ELF-1 (cell line): ENCODE measurements around the gene CWC22.
"Not testable (repeated sequence)": the region's sequence is repeated elsewhere in the genome, so short reads cannot be mapped to it uniquely, and the experiment has no call there.

Experiments
- DNase-seq: peaks from one replicate; pipeline ENCODE4 v3.0.0-alpha.2; 2016; ENCODE audit warnings: low read depth, low spot score

CWC22 gene

DNA sequence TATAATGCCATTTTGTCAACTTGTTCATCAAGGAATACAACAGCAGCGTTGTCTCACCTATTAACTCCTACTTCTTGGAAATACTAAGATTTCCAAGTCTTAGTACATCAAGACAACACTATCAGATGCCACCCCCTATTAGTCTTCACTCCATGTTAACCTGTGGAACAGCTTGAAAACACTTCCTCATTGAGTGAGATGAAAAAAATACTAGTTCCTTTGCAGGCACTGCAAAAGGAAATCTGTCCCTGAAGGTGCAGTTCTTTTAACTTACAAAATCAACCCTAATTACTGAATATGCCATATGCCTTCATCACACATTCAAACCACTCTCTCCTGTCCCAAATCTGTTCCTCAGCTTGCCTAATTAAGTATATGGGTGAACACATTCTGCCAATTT, 4.0 kb downstream of the CWC22 start:
- DNase-seq, result no peak

DNA sequence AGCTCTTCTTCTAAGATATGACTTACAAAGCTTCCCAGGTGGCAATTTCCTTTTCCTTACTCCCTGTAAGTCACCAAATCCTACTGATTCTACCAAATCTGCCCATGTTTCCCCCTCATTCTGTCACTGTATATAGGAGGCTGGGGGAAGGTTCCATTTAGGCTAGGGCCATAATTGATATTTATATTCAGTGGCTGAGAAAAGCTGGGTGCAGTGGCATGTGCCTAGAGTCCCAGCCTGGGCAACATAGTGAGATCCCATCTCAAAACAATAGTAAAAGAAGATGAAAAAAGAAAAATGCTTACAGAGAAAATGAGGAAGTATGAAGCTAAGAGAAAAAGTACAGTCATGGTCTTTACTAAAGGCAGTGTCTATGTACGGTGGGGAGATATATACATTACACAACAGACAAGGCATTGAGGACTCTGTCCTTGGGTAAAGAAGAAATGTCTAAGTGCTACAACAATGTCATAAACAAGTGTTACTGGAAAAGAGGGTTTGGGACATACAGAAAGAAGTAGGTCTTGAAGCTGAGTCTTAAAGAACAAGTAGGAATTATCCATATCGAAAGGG, 4.8 kb downstream of the CWC22 start:
- no peak for DNase-seq

GRCh38 chr2:180001726-180002125, 5.4 kb downstream of the CWC22 start:
- no peak for DNase-seq

- DNase-seq, result no peak
Observed at GRCh38 chr2:180000434-180000833, 6.7 kb downstream of the CWC22 start.

DNA sequence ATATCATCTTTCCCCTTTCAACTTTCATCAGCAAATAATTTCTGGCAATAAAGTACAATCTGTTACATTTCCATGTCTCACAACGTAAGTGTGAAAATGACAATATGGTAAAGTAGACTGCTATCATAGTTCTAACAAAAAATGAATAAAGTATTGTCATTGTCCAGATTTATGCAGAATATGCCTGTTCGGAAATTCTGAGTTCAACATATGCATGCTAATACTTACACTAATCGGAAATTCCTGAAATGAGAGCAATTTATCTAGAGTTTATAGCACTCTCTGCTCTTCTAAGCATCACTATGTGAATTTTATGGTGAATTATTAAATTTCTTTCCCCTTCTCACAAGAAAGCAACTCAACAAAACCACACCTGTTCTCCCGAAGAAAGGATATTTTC, 8.1 kb downstream of the CWC22 start:
- no peak for DNase-seq

DNA sequence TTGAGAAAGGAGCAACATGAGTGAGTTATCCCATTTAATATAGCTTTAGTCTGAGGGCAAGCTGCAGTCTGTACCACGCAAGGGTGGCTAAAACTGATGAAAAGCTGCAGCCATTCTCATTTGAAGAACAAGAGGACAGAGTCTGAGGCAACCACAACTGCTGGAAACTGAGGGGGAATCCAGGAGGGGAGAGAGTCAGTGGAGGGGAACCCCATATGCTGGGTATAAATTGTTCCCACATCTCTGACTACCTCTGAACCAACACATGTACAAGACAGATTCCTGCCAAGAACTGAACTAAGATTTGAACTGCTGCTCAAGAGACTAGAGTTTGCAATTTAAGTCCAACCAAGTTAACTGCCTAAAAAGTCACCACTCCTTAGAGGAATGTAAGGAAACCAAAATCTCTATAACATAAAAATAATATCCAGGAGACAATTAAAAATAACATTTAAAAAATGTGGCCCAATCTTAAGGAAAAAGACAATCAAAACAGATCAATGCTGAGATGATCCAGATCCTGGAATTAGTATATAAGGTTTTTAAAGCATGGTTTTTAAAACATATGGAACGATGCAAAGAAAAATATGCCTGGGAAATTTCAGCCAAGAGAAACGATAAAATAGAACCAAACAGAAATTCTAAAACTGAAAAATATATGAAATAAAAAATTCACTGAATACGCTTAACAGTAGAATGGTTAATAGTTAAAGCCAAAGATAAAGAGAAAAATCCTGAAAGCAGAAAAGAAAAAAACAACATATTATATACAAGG, 11.2 kb downstream of the CWC22 start:
- DNase-seq, result no peak

DNA sequence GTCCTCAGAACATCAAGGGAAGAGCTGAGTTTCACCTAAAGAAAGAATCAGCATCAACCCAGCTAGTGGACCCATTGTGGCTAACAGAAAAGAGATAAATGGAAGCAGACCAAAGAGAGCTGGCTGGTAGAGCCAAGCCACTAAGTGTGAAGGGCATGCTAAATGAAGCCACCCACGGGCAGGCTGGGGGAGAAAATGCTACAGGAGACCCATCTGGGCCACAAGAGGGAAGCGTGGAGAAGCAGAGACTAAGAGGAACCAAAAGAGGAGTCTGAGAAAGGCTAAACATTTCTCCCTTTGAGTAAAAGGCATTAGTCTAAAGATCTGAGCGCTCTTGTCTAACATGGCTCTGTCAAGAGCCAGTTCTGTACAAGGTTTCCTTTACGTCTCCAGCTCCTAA, 15.8 kb downstream of the CWC22 start:
- DNase-seq, result no peak

DNA sequence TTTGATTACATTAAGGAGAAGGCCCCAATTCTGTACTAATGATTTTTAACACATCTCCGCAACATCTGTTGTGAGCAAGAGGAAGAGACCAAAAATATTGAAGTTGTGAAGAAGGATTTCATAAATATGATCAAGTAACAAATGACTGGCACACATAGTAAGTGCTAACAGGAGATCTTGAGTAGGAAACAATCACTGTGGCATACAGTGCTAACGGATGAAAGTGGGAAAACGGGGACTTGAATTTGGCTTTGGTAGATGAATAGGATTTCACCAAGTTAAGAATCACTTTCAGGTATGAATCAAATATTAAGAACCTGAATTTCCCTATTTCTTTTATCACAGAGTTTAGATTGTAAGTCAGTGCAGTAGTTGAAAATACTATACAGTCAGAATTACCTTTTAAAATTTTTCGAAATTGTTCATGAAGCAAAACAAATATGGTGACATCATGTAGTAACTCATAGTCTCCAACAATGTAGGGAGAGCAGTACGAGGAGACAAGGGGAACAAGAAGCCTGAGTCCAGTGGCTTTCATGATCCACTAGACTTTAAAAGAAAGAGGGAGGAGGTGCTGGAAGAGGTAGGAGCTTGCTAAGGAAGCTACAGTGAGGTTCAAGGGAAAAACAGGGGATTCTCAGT, 16.3 kb downstream of the CWC22 start:
- DNase-seq, result no peak

DNA sequence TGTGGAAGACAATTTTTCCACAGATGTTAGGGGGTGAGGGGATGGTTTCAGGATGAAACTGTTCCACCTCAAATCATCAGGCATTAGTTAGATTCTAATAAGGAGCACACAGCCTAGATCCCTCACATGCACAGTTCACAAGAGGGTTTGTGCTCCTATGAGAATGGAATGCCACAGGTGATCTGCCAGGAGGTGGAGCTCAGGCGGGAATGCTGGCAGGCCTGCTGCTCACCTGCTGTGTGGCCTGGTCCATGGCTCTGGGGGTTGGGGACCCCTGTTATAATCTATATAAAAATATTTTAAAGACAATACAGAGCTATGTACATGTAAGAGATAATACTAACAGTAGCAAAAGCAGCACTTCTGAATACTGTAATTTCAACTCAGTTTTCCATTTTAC, 19.2 kb downstream of the CWC22 start:
- DNase-seq, result no peak

- DNase-seq, result no peak
Observed at GRCh38 chr2:179985163-179985820, 21.8 kb downstream of the CWC22 start.

DNA sequence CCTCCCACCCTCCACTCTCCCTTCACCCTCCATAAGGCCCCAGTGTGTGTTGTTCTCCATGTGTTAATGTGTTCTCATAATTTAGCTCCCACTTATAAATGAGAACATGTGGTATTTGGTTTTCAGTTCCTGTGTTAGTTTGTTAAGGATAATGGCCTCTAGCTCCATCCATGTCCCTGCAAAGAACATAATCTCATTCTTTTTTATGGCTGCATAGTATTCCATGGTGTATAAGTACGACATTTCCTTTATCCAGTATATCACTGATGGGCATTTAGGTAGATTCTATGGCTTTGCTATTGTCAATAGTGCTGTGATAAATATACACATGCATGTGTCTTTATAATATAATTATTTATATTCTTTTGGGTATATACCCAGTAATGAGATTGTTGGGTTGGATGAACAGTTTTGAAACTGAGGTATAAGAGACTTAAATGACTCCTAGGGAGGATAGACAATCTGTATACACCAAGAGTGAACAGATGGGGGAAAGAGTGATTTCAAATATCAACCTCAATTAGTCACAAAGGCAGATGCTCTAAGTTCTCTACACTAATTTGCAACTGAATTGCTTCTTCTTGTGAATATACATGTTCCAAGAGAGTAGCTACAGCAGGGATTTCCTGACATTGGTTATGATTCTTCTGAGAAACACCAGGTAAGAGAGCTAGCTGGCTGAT, 23.7 kb downstream of the CWC22 start:
- no peak for DNase-seq

GRCh38 chr2:179981085-179981484, 26.0 kb downstream of the CWC22 start:
- DNase-seq, result no peak

GRCh38 chr2:179974761-179975160, 32.3 kb downstream of the CWC22 start:
- no peak for DNase-seq

GRCh38 chr2:179966778-179967394, 40.2 kb downstream of the CWC22 start:
- no peak for DNase-seq

DNA sequence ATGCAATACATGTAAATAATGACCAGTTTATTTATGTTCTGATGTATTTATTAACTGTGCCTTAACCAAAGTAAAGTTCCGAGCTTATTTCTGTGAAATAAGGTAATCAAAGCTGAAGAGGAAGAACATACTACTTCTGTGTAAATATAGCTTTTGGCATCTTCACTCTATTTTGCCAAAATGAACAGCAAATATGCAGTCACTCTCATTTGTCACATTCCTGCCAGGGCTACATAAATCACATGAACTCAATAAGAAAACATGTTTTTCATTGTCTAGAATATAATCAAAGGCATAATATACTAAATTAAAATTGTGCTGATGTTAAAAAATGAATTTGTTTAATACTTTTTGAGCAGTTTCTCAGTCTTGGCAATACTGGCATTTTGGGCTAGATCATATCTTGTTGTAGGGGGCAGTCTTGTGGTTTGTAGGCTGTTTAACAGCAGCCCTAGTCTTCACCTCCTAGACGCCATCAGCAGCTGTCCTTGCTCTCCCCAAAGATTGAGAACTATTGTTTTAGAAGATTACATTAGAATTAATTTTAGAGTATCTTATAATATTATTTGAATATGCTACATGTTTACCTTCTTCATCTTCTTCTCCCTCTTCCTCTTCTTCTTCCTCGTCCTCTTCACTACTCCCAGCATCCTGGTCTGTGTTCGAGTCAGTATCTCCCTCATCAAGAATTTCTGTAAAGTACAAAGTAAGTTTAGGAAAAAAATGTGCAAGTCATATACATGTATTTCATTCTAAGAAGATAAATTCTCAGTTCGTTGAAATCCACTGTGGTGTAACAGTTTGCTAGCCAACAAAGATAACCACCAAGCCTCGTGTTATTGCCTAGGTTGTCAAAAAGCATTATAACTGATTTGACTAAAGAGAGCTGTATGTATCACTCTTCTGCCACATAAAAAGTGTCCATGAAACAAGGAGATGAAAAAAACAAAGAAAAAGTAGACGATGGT, 41.5 kb downstream of the CWC22 start:
- no peak for DNase-seq

DNA sequence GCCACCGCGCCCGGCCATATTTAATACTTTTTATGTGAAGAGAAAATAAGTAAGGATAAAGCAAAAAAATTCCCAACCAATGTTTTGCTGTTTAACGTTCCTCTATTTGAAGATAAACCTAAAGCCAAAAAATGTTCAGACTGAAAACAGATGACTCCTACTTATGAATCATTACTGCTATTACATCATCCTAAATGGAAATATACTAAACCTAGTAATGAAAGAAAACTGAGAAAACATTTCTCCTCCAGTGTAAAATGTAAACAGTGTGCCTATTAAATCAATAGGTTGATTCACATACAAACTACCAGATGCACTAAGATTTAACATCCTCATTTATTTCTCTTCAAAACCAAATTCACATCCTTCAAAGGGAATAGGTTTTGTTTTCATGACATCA, 43.5 kb downstream of the CWC22 start:
- no peak for DNase-seq

DNA sequence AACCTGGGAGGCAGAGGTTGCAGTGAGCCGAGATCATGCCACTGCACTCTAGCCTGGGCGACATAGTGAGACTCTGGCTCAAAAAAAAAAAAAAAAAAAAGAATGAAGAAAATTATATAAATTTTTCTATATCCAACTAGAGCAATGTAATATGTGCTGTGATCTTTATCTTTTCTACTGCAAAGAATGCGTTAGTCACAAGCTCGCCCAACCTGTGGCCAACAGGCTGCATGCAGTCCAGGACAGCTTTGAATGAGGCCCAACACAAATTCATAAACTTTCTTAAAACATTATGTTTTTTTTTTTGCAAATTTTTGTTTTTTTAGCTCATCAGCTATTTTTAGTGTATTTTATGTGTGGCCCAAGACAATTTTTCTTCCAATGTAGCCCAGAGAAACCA, 48.8 kb downstream of the CWC22 start:
- not testable (repeated sequence) for DNase-seq

GRCh38 chr2:179954026-179954425, 53.1 kb downstream of the CWC22 start:
- DNase-seq, result no peak

GRCh38 chr2:179953359-179953758, 53.7 kb downstream of the CWC22 start:
- DNase-seq, result no peak

- DNase-seq, result no peak
Observed at GRCh38 chr2:179952658-179953057, 54.4 kb downstream of the CWC22 start.
